ENCODE data around the gene DPYSL5.

DNA sequence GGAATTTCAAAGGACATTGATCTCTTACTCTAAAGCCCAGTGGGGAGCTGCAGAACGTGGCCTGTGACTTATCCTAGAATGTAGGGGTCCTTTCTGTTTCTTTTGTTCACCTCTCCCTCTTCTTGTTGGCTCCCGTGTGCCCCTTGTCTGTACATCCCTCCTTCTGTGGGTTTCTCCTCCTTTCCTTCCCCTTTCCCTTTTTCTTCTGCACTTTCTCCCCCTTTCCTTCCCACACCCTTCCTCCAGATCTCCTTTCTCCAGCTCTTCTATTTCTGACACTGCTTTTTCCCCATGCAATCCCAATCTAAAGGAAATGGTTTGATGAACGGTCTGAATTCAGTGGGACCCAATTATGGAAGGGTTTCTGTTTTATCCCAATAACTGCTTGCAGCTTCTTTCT is 87.1 kb downstream of the DPYSL5 start:
- TF ChIP-seq, protein P1, sequence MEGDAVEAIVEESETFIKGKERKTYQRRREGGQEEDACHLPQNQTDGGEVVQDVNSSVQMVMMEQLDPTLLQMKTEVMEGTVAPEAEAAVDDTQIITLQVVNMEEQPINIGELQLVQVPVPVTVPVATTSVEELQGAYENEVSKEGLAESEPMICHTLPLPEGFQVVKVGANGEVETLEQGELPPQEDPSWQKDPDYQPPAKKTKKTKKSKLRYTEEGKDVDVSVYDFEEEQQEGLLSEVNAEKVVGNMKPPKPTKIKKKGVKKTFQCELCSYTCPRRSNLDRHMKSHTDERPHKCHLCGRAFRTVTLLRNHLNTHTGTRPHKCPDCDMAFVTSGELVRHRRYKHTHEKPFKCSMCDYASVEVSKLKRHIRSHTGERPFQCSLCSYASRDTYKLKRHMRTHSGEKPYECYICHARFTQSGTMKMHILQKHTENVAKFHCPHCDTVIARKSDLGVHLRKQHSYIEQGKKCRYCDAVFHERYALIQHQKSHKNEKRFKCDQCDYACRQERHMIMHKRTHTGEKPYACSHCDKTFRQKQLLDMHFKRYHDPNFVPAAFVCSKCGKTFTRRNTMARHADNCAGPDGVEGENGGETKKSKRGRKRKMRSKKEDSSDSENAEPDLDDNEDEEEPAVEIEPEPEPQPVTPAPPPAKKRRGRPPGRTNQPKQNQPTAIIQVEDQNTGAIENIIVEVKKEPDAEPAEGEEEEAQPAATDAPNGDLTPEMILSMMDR (IDR thresholded peaks at IDR 0.05) = no peak
- no peak for TF ChIP-seq POLR2A (IDR thresholded peaks at IDR 0.05)

All from adrenal gland (tissue), 5 donors.